Parathyroid adenoma (tissue), 2 donors: ENCODE results near the gene DKC1.
A peak's percentile ranks its signal among the peaks of the same experiment; 100 is the strongest.

Source experiments
- H2AFZ ChIP-seq: fragments of 300-600 bp; sonication (generic); one replicate; pipeline ENCODE4 v1.7.0; 2017; ENCODE audit warnings: antibody characterized with exemption, mild to moderate bottlenecking
- H3K27ac ChIP-seq: fragments of 300-600 bp; sonication (generic); one replicate; pipeline ENCODE4 v1.7.0; 2017
- H3K27me3 ChIP-seq: fragments of 300-600 bp; sonication (generic); one replicate; pipeline ENCODE4 v1.7.0; 2017; ENCODE audit warnings: low read length; ENCODE audit not compliant: control insufficient read depth, insufficient read depth
- H3K36me3 ChIP-seq: fragments of 300-600 bp; sonication (generic); one replicate; pipeline ENCODE4 v1.7.0; 2017; ENCODE audit warnings: low read length; ENCODE audit not compliant: control insufficient read depth, insufficient read depth
- H3K4me1 ChIP-seq: fragments of 300-600 bp; sonication (generic); one replicate; pipeline ENCODE4 v1.7.0; 2017; ENCODE audit warnings: control low read depth
- H3K4me2 ChIP-seq: fragments of 300-600 bp; sonication (generic); one replicate; pipeline ENCODE4 v1.7.0; 2017; ENCODE audit warnings: low read length
- H3K4me3 ChIP-seq: fragments of 300-600 bp; sonication (generic); one replicate; pipeline ENCODE4 v1.7.0; 2017; ENCODE audit warnings: low read depth, low read length
- H3K79me2 ChIP-seq: fragments of 300-600 bp; sonication (generic); one replicate; pipeline ENCODE4 v1.7.0; 2017; ENCODE audit warnings: control low read depth
- H3K9ac ChIP-seq: fragments of 300-600 bp; sonication (generic); one replicate; pipeline ENCODE4 v1.7.0; 2017; ENCODE audit warnings: mild to moderate bottlenecking
- H3K9me3 ChIP-seq: fragments of 300-600 bp; sonication (generic); one replicate; pipeline ENCODE4 v1.7.0; 2017; ENCODE audit warnings: low read length; ENCODE audit not compliant: control insufficient read depth
- CTCF ChIP-seq: fragments of 300-600 bp; sonication (generic); IDR thresholded peaks from one replicate; pipeline ENCODE4 v1.7.0; 2017; ENCODE audit warnings: antibody characterized with exemption, mild to moderate bottlenecking
- donor health status: primary hyperparathyroidism.

The DKC1 gene

GRCh38 chrX:154731184-154731583 lies 31.5 kb upstream of the DKC1 start:
- H3K27ac ChIP-seq = peak overlapping the region; percentile 86
- no peak overlapping the region for H3K4me3 ChIP-seq
- TF ChIP-seq CTCF = no peak
- no peak overlapping the region for H3K9ac ChIP-seq
- H3K4me1 ChIP-seq = peaks cover 30% of the 10 kb centered on the region
- no peak overlapping the region for H2AFZ ChIP-seq
- no peaks in the 10 kb centered on the region for H3K9me3 ChIP-seq
- no peaks in the 10 kb centered on the region for H3K79me2 ChIP-seq
- H3K4me2 ChIP-seq = no peak overlapping the region
- no peaks in the 10 kb centered on the region for H3K36me3 ChIP-seq
- no peaks in the 10 kb centered on the region for H3K27me3 ChIP-seq

- H2AFZ ChIP-seq = no peak overlapping the region
- H3K36me3 ChIP-seq = no peaks in the 10 kb centered on the region
- H3K4me1 ChIP-seq = peaks cover 30% of the 10 kb centered on the region
- no peaks in the 10 kb centered on the region for H3K27me3 ChIP-seq
- H3K4me3 ChIP-seq = no peak overlapping the region
- H3K4me2 ChIP-seq = no peak overlapping the region
- no peak overlapping the region for H3K9ac ChIP-seq
- no peaks in the 10 kb centered on the region for H3K9me3 ChIP-seq
- no peaks in the 10 kb centered on the region for H3K79me2 ChIP-seq
- no peak for TF ChIP-seq CTCF
- H3K27ac ChIP-seq = peak overlapping the region; percentile 86
Observed at GRCh38 chrX:154731881-154732280, 30.8 kb upstream of the DKC1 start.

- peaks cover 30% of the 10 kb centered on the region for H3K4me1 ChIP-seq
- no peak overlapping the region for H3K9ac ChIP-seq
- no peaks in the 10 kb centered on the region for H3K36me3 ChIP-seq
- H3K9me3 ChIP-seq = no peaks in the 10 kb centered on the region
- TF ChIP-seq CTCF = no peak
- H3K79me2 ChIP-seq = no peaks in the 10 kb centered on the region
- peak overlapping the region; percentile 11 for H2AFZ ChIP-seq
- no peaks in the 10 kb centered on the region for H3K27me3 ChIP-seq
- no peak overlapping the region for H3K4me2 ChIP-seq
- peak overlapping the region; percentile 15 for H3K27ac ChIP-seq
- no peak overlapping the region for H3K4me3 ChIP-seq
Observed at GRCh38 chrX:154732421-154733065, 30.1 kb upstream of the DKC1 start.

- H3K9me3 ChIP-seq = no peaks in the 10 kb centered on the region
- H3K9ac ChIP-seq = no peak overlapping the region
- H3K27me3 ChIP-seq = no peaks in the 10 kb centered on the region
- H3K4me3 ChIP-seq = no peak overlapping the region
- no peak for TF ChIP-seq CTCF
- H3K27ac ChIP-seq = no peak overlapping the region
- H3K4me1 ChIP-seq = peaks cover 30% of the 10 kb centered on the region
- H2AFZ ChIP-seq = no peak overlapping the region
- H3K4me2 ChIP-seq = no peak overlapping the region
- no peaks in the 10 kb centered on the region for H3K79me2 ChIP-seq
- H3K36me3 ChIP-seq = no peaks in the 10 kb centered on the region
Observed at GRCh38 chrX:154733066-154733425, 29.6 kb upstream of the DKC1 start.
